Lower lobe of right lung (tissue), 2 donors: ENCODE data around the gene EPHA6. TPM values are rescaled to one million over a fixed set of nuclear protein-coding genes. Genes with fewer than 3 reads are reported as not detected.

Experiments
- ATAC-seq, 2 donors: fragments of 200-7000 bp; cut with Tn5 transposase; one replicate each; pipeline ENCODE4 v1.9.1; 2020 to 2022; ENCODE audit warnings: mild to moderate bottlenecking in 2 of 2, moderate library complexity in 2 of 2
- DNase-seq: peaks from one replicate; pipeline ENCODE4 v3.0.0-alpha.2; 2020
- H3K27ac ChIP-seq: fragments of 200-600 bp; one replicate; pipeline ENCODE4 v1.8.0; 2022
- H3K27me3 ChIP-seq: fragments of 200-600 bp; one replicate; pipeline ENCODE4 v1.8.0; 2022; ENCODE audit warnings: low read depth
- H3K36me3 ChIP-seq: fragments of 200-600 bp; one replicate; pipeline ENCODE4 v1.8.0; 2022; ENCODE audit warnings: mild to moderate bottlenecking
- H3K4me1 ChIP-seq: fragments of 200-600 bp; one replicate; pipeline ENCODE4 v1.8.0; 2022
- H3K4me3 ChIP-seq: fragments of 200-600 bp; one replicate; pipeline ENCODE4 v1.8.0; 2022; ENCODE audit warnings: mild to moderate bottlenecking
- H3K9me3 ChIP-seq: fragments of 200-600 bp; one replicate; pipeline ENCODE4 v1.8.0; 2022
- CTCF ChIP-seq: fragments of 200-600 bp; IDR thresholded peaks from one replicate; pipeline ENCODE4 v1.8.0; 2022; ENCODE audit warnings: antibody characterized with exemption, mild to moderate bottlenecking
- intact Hi-C: fragments of 100-400 bp; cut with DNase I; formaldehyde crosslinking; loops from one replicate; pipeline ENCODE4 v1.11.0; 2022
- total RNA-seq: library from RNA; stranded (reverse); fragmentation: NEBNext Ultra II Directional; extraction: Animal tissue kit (Norgen Biotek cat#: 25700); gene quantifications from one replicate; pipeline ENCODE4 v1.2.1, GENCODE V29; 2021
- donor health status: DM: no; HTN: yes; CAD: no; lungs with severe emphysema.

EPHA6 gene
- total RNA-seq, 1 donor from 2014 or later = 0.53 TPM

GRCh38 chr3:96806341-96806740 lies 8.1 kb upstream of the EPHA6 start:
- H3K4me3 ChIP-seq = no peak overlapping the region
- H3K27me3 ChIP-seq = no peaks in the 10 kb centered on the region
- no peaks in the 10 kb centered on the region for H3K4me1 ChIP-seq
- no peak for ATAC-seq
- intact Hi-C loops = no loop called here
- no peak for TF ChIP-seq CTCF
- no peaks in the 10 kb centered on the region for H3K36me3 ChIP-seq
- no peaks in the 10 kb centered on the region for H3K9me3 ChIP-seq
- DNase-seq = no peak
- H3K27ac ChIP-seq = no peak overlapping the region

- TF ChIP-seq CTCF = peak; percentile 55
- H3K4me3 ChIP-seq = peak overlapping the region; percentile 56
- DNase-seq (peak; percentile 65), ATAC-seq (peak; percentile 92)
- H3K9me3 ChIP-seq = no peaks in the 10 kb centered on the region
- intact Hi-C loops = no loop called here
- peaks cover 36% of the 10 kb centered on the region for H3K27me3 ChIP-seq
- H3K4me1 ChIP-seq = peaks cover 18% of the 10 kb centered on the region
- H3K27ac ChIP-seq = no peak overlapping the region
- no peaks in the 10 kb centered on the region for H3K36me3 ChIP-seq
Observed at GRCh38 chr3:96813134-96813819, 1.1 kb upstream of the EPHA6 start.

- no peak for TF ChIP-seq CTCF
- H3K9me3 ChIP-seq = no peaks in the 10 kb centered on the region
- peak overlapping the region; percentile 56 for H3K4me3 ChIP-seq
- H3K27me3 ChIP-seq = peaks cover 36% of the 10 kb centered on the region
- H3K4me1 ChIP-seq = peaks cover 18% of the 10 kb centered on the region
- intact Hi-C loops = no loop called here
- ATAC-seq = no peak
- H3K27ac ChIP-seq = no peak overlapping the region
- DNase-seq = no peak
- no peaks in the 10 kb centered on the region for H3K36me3 ChIP-seq
Observed at GRCh38 chr3:96814651-96815567, 515 bp downstream of the EPHA6 start.

- Histone ChIP-seq H3K36me3 (no peaks in the 10 kb centered on the region), H3K27ac (no peak overlapping the region), H3K27me3 (no peaks in the 10 kb centered on the region), H3K9me3 (no peaks in the 10 kb centered on the region), H3K4me3 (no peak overlapping the region), H3K4me1 (no peaks in the 10 kb centered on the region)
- TF ChIP-seq CTCF = no peak
- DNase-seq (no peak), ATAC-seq (no peak)
- intact Hi-C loops = no loop called here
Observed at GRCh38 chr3:96831175-96831574, 16.8 kb downstream of the EPHA6 start.

- H3K27me3 ChIP-seq = no peaks in the 10 kb centered on the region
- H3K36me3 ChIP-seq = no peaks in the 10 kb centered on the region
- H3K27ac ChIP-seq = no peak overlapping the region
- ATAC-seq (no peak), DNase-seq (no peak)
- intact Hi-C loops = no loop called here
- no peaks in the 10 kb centered on the region for H3K9me3 ChIP-seq
- no peak for TF ChIP-seq CTCF
- no peak overlapping the region for H3K4me3 ChIP-seq
- H3K4me1 ChIP-seq = no peaks in the 10 kb centered on the region
Observed at GRCh38 chr3:96833301-96833700, 18.9 kb downstream of the EPHA6 start.
